B cell (primary cell): ENCODE results near the gene FLRT1. TPM values are rescaled to one million over a fixed set of nuclear protein-coding genes. Genes with fewer than 3 reads are reported as not detected.

Experiments
- ATAC-seq: fragments of 200-7000 bp; cut with Tn5 transposase; one replicate; pipeline ENCODE4 v1.10.0; 2021; ENCODE audit warnings: low read depth, mild to moderate bottlenecking, moderate number of reproducible peaks, moderate library complexity
- CTCF ChIA-PET: fragments of 350-600 bp; sonication (Branson Sonifier 250); formaldehyde crosslinking; loops from one replicate; lab custom pipeline; 2021; ENCODE audit warnings: antibody characterized with exemption, inconsistent platforms; lab: Charles Lee
- POLR2A ChIA-PET: fragments of 350-600 bp; sonication (Branson Sonifier 250); formaldehyde crosslinking; loops from one replicate; lab custom pipeline; 2021; ENCODE audit warnings: antibody characterized with exemption; lab: Charles Lee
- DNase-seq: peaks from one replicate; pipeline ENCODE4 v3.0.0; 2013
- H2AFZ ChIP-seq: 2 replicates; pipeline ENCODE4 v1.6.1; 2012; ENCODE audit warnings: mild to moderate bottlenecking, low read depth, low read length; ENCODE audit not compliant: insufficient read depth, poor library complexity, severe bottlenecking
- H3K27ac ChIP-seq, 2 donors: 1 replicate in 1 of 2; 2 replicates in 1 of 2; pipeline ENCODE4 v1.5.1; 2012 to 2013; ENCODE audit warnings: low read length in 2 of 2, mild to moderate bottlenecking in 2 of 2, moderate library complexity in 1 of 2
- H3K27me3 ChIP-seq, 4 experiments: fragments of 200-600 bp in 1 of 4; sonication (generic) in 1 of 4; replicated peaks in 1 of 4; 1 replicate in 2 of 4; 2 replicates in 2 of 4; pipeline versions ENCODE4 v1.6.1 to v1.7.0; 2013 to 2016; ENCODE audit warnings: low read length in 3 of 4, mild to moderate bottlenecking in 2 of 4, mixed read lengths in 1 of 4, moderate library complexity in 1 of 4; ENCODE audit not compliant: insufficient read depth in 4 of 4, control insufficient read depth in 3 of 4; ENCODE audit errors: control extremely low read depth in 1 of 4
- H3K36me3 ChIP-seq, 2 experiments: replicated peaks in 1 of 2; 1 replicate in 1 of 2; 2 replicates in 1 of 2; pipeline versions ENCODE4 v1.6.1 to v1.7.1; 2013; ENCODE audit warnings: low read length in 1 of 2; ENCODE audit not compliant: insufficient read depth in 2 of 2, control insufficient read depth in 1 of 2; ENCODE audit errors: control extremely low read depth in 1 of 2, extremely low read depth in 1 of 2
- H3K4me1 ChIP-seq, 2 donors: fragments of 200-600 bp in 1 of 2; sonication (generic) in 1 of 2; 1 replicate in 1 of 2; 2 replicates in 1 of 2; pipeline versions ENCODE4 v1.5.1 to v1.6.1; 2013 to 2017; ENCODE audit warnings: low read length in 2 of 2; ENCODE audit not compliant: control insufficient read depth in 2 of 2, insufficient read depth in 2 of 2
- H3K4me2 ChIP-seq: replicated peaks from 2 replicates; pipeline ENCODE3; 2012; ENCODE audit warnings: mild to moderate bottlenecking, low read depth, low read length; ENCODE audit not compliant: poor library complexity, severe bottlenecking
- H3K4me3 ChIP-seq, 5 experiments: fragments of 200-600 bp in 1 of 5; sonication (generic) in 1 of 5; 1 replicate in 3 of 5; 2 replicates in 2 of 5; pipeline versions ENCODE4 v1.5.1 to v1.7.0; 2011 to 2016; ENCODE audit warnings: low read length in 4 of 5, mild to moderate bottlenecking in 4 of 5, low read depth in 2 of 5, control low read depth in 1 of 5, moderate library complexity in 1 of 5; ENCODE audit not compliant: insufficient read depth in 1 of 5; ENCODE audit errors: control extremely low read depth in 1 of 5, extremely low read depth in 1 of 5
- H3K79me2 ChIP-seq: fragments of 200-600 bp; sonication (generic); one replicate; pipeline ENCODE4 v1.6.0; 2016; ENCODE audit warnings: low read length; ENCODE audit not compliant: control insufficient read depth, insufficient read depth
- H3K9ac ChIP-seq: fragments of 200-600 bp; sonication (generic); 2 replicates; pipeline ENCODE4 v1.6.1; 2017; ENCODE audit warnings: mild to moderate bottlenecking, low read length, moderate library complexity
- H3K9me3 ChIP-seq, 3 donors: one replicate each; pipeline versions ENCODE4 v1.6.1 to v1.7.1; 2013; ENCODE audit warnings: low read length in 2 of 3; ENCODE audit not compliant: control insufficient read depth in 2 of 3, insufficient read depth in 1 of 3; ENCODE audit errors: control extremely low read depth in 1 of 3
- H4K20me1 ChIP-seq: 2 replicates; pipeline ENCODE4 v1.6.0; 2012; ENCODE audit warnings: mild to moderate bottlenecking, low read length; ENCODE audit not compliant: insufficient read depth, control insufficient read depth, poor library complexity, severe bottlenecking
- H3K27ac Mint-ChIP-seq: one replicate; pipeline ENCODE4 v1.8.0; 2021; ENCODE audit warnings: mixed read lengths
- H3K27me3 Mint-ChIP-seq: one replicate; pipeline ENCODE4 v1.8.0; 2021; ENCODE audit warnings: mixed read lengths
- H3K4me1 Mint-ChIP-seq: one replicate; pipeline ENCODE4 v1.8.0; 2021; ENCODE audit warnings: mixed read lengths
- H3K4me3 Mint-ChIP-seq: one replicate; pipeline ENCODE4 v1.8.0; 2021; ENCODE audit warnings: mixed read lengths
- H3K9me3 Mint-ChIP-seq: one replicate; pipeline ENCODE4 v1.8.0; 2022; ENCODE audit warnings: mixed read lengths; ENCODE audit not compliant: insufficient read depth
- CTCF ChIP-seq: fragments of 200-600 bp; IDR thresholded peaks from one replicate; pipeline ENCODE4 v1.8.0; 2022; ENCODE audit warnings: antibody characterized with exemption, mild to moderate bottlenecking
- EZH2 ChIP-seq: IDR thresholded peaks from 2 replicates; pipeline ENCODE4 v1.6.1; 2012; ENCODE audit warnings: borderline replicate concordance, low read depth, mild to moderate bottlenecking, moderate library complexity, low read length; ENCODE audit not compliant: insufficient read depth, poor library complexity, severe bottlenecking
- WGBS: methylation state at CpG from one replicate; pipeline ENCODE4 v1.1.5; 2013; ENCODE audit warnings: missing lambda C conversion rate; ENCODE audit not compliant: insufficient coverage; 5-methylcytosine and 5-hydroxymethylcytosine counted together
- intact Hi-C: fragments of 100-400 bp; cut with micrococcal nuclease; formaldehyde crosslinking; loops from one replicate; pipeline ENCODE4 v1.10.0; 2022
- polyA plus RNA-seq: library from polyadenylated mRNA; depleted of rRNA; stranded (reverse); fragments of >200 nt; gene quantifications from 2 replicates; pipeline ENCODE4 v1.2.3, GENCODE V29; 2012
- total RNA-seq, 2 donors: library from RNA; stranded (reverse); fragments of 120-200 nt in 1 of 2; gene quantifications; 1 replicate in 1 of 2; 2 replicates in 1 of 2; pipeline versions ENCODE4 v1.2.3 to v1.2.4, GENCODE V29; 2013 to 2022

FLRT1 gene
- total and polyA plus RNA-seq, 2 donors (not counting 1 experiment from before 2014, with no cell fraction given), result not detected

DNA sequence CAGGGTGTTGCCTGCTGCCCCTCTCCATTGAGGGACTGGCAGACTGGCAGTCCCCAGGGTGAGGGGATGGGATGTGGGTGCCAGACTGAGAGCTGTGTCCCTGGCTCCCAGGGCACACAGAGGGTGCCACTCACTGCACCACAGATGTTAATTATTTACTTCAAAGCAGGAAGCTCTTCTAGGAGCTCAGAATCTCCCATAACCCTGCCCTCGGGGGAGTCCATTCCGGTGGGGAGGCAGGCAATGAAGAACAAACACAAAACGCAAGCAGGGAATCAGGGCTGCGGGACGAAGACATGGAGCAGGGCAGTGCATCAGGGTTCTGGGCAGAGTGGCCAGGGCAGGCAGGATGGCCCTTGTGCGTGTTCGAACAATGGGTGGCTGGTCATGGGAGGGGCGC, 24.4 kb upstream of the FLRT1 start:
- WGBS, result 100% methylated on average over 8 of the region's 8 CpGs
- H3K9me3 Mint-ChIP-seq, result no peaks in the 10 kb centered on the region
- no peaks in the 10 kb centered on the region for H3K79me2 ChIP-seq
- H3K4me3 Mint-ChIP-seq, result no peak overlapping the region
- H3K36me3 ChIP-seq, result no peaks in the 10 kb centered on the region
- H4K20me1 ChIP-seq, result no peaks in the 10 kb centered on the region
- ChIA-PET CTCF (no interaction called here), POLR2A (no interaction called here)
- H3K4me3 ChIP-seq, result no peak overlapping the region
- TF ChIP-seq CTCF (no peak), EZH2 (no peak)
- H2AFZ ChIP-seq, result no peak overlapping the region
- H3K4me1 Mint-ChIP-seq, result peaks cover 11% of the 10 kb centered on the region
- H3K4me2 ChIP-seq, result no peak overlapping the region
- H3K27me3 Mint-ChIP-seq, result peaks cover 22% of the 10 kb centered on the region
- intact Hi-C loops, result no loop called here
- no peak overlapping the region for H3K9ac ChIP-seq
- H3K27ac Mint-ChIP-seq, result no peak overlapping the region
- peaks cover 0 to 35% (median 0%) of the 10 kb centered on the region in 3 donors for H3K9me3 ChIP-seq
- ATAC-seq (no peak), DNase-seq (no peak)
- peaks cover 15 to 16% of the 10 kb centered on the region in 2 donors for H3K4me1 ChIP-seq
- H3K27me3 ChIP-seq, result peaks cover 0 to 30% (median 15%) of the 10 kb centered on the region in 4 experiments
- H3K27ac ChIP-seq, result no peak overlapping the region

GRCh38 chr11:64013141-64013896, 22.4 kb upstream of the FLRT1 start:
- POLR2A ChIA-PET, result no interaction called here
- H3K27ac ChIP-seq, result no peak overlapping the region
- peaks cover 6% of the 10 kb centered on the region for H3K27me3 Mint-ChIP-seq
- H4K20me1 ChIP-seq, result no peaks in the 10 kb centered on the region
- no peaks in the 10 kb centered on the region for H3K36me3 ChIP-seq
- no peak overlapping the region for H3K9ac ChIP-seq
- peaks cover 0 to 11% (median 1%) of the 10 kb centered on the region in 4 experiments for H3K27me3 ChIP-seq
- DNase-seq (no peak), ATAC-seq (no peak)
- TF ChIP-seq EZH2 (no peak), CTCF (no peak)
- intact Hi-C loops, result no loop called here
- no peak overlapping the region for H2AFZ ChIP-seq
- peaks cover 0 to 28% (median 0%) of the 10 kb centered on the region in 3 donors for H3K9me3 ChIP-seq
- no peaks in the 10 kb centered on the region for H3K4me1 ChIP-seq
- CTCF ChIA-PET, result no interaction called here
- 95% methylated on average over 16 of the region's 16 CpGs for WGBS
- H3K4me2 ChIP-seq, result no peak overlapping the region
- no peaks in the 10 kb centered on the region for H3K4me1 Mint-ChIP-seq
- H3K27ac Mint-ChIP-seq, result no peak overlapping the region
- no peaks in the 10 kb centered on the region for H3K79me2 ChIP-seq
- H3K9me3 Mint-ChIP-seq, result no peaks in the 10 kb centered on the region
- no peak overlapping the region for H3K4me3 Mint-ChIP-seq
- no peak overlapping the region for H3K4me3 ChIP-seq
